Muscle layer of colon (tissue), 2 donors: ENCODE data around the gene TIPRL.

Source experiments
- H3K27ac ChIP-seq: one replicate; pipeline ENCODE4 v1.7.0; 2013; ENCODE audit warnings: low read depth, mild to moderate bottlenecking, low read length, moderate library complexity
- H3K27me3 ChIP-seq, 2 donors: one replicate each; pipeline ENCODE4 v1.7.0; 2013; ENCODE audit warnings: low read length in 2 of 2, mild to moderate bottlenecking in 2 of 2; ENCODE audit not compliant: insufficient read depth in 2 of 2, control insufficient read depth in 1 of 2
- H3K36me3 ChIP-seq: one replicate; pipeline ENCODE4 v1.7.0; 2013; ENCODE audit warnings: mild to moderate bottlenecking, low read length; ENCODE audit not compliant: insufficient read depth
- H3K4me1 ChIP-seq: one replicate; pipeline ENCODE4 v1.7.0; 2013; ENCODE audit warnings: mild to moderate bottlenecking, low read length; ENCODE audit not compliant: insufficient read depth
- H3K4me3 ChIP-seq, 2 donors: one replicate each; pipeline ENCODE4 v1.7.0; 2013; ENCODE audit warnings: low read length in 2 of 2, low read depth in 1 of 2, mild to moderate bottlenecking in 1 of 2, moderate library complexity in 1 of 2
- H3K9ac ChIP-seq: one replicate; pipeline ENCODE4 v1.7.0; 2013; ENCODE audit warnings: low read length
- H3K9me3 ChIP-seq: one replicate; pipeline ENCODE4 v1.7.0; 2013; ENCODE audit warnings: mild to moderate bottlenecking, low read length
- donor health status: abdominal sarcoma.
- donor health status: Adenocarcinoma of cecum.

Gene TIPRL

DNA sequence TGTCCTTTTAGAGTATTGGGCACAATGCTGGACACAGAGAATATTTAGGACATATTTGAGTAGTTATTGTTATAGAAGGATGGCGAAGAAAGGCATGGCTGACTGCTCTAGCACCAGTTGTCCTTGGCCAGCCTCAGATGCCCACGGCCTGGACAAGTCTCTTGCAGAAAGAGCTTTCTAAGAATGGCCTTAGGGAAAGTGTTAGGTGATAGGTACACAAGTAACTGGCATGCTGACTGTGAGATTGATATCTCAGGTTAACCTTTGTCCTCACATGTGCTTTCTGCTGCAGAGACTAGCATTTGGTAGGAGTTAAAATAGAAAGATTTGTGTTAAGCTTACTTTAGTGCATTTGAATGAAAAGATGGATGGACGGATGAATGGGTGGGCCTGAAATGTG is 57.2 kb downstream of the TIPRL start:
- Histone ChIP-seq H3K36me3 (peaks cover 58% of the 10 kb centered on the region), H3K9me3 (no peaks in the 10 kb centered on the region), H3K27ac (no peak overlapping the region), H3K4me3 (no peak overlapping the region), H3K9ac (no peak overlapping the region), H3K4me1 (peaks cover 12% of the 10 kb centered on the region), H3K27me3 (no peaks in the 10 kb centered on the region)

DNA sequence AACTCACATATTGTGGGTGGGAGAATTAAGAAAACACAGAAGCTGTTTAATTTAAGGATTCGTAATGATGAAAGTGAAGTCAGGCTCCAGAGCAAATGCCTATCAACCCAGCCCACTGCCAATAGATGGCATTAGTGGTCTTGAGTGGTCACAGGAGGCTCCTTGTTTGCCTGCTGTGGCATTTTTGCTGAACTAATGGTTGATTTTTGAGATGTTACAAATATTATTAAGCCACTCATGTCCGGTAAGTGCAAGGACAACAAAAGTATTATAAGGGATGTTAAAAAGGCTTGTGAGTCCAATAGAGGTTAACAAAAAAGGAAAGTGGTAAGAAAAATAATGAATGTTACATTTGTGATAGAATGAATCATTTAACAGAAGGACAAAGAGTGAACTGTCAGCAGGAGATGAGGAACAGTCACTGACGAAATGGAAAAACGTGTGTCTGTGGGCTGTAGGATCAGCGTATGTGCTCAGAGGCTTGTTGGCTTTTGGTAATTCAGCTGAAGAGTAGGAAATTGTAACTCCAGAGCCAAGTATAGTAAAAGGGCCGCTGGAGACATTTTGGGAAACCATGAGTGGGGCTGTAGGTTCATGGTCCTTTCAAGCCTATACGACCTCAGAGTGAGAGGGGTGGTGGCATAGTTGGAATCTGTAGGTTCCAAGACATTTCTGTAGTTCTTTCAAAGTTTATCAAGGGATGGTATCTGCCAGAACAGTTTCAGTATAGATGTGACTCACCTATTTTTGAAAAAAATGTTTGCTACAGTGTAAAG is 58.3 kb downstream of the TIPRL start:
- peaks cover 12% of the 10 kb centered on the region for H3K4me1 ChIP-seq
- peak overlapping the region; percentile 8 for H3K27ac ChIP-seq
- H3K9me3 ChIP-seq, result no peaks in the 10 kb centered on the region
- no peak overlapping the region for H3K4me3 ChIP-seq
- H3K27me3 ChIP-seq, result no peaks in the 10 kb centered on the region
- H3K9ac ChIP-seq, result no peak overlapping the region
- peaks cover 58% of the 10 kb centered on the region for H3K36me3 ChIP-seq

DNA sequence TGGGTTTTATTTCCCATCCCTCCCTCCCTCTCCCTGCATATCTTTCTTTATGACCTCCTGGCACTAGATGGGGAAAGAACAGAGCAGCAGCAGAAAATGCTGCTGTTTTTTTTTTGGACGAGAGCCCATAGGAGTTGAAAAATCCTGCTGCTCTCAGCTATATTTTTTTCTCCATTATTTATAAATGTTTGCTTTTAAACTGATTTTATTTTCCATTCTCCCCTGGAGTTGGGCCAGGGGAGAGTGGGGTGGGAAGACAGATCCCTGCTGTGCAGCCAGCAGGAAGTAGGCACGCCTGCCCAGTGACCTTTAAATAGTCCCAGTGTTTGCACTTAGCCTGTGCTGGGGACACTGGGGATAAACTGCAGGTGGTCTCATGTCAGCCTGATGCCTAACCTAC is 64.4 kb downstream of the TIPRL start:
- peak overlapping the region; percentile 54 for H3K27ac ChIP-seq
- peaks cover 30% of the 10 kb centered on the region for H3K36me3 ChIP-seq
- H3K9me3 ChIP-seq, result no peaks in the 10 kb centered on the region
- H3K9ac ChIP-seq, result no peak overlapping the region
- H3K4me3 ChIP-seq, result peak overlapping the region in 1 of 2 donors; percentile 5
- H3K4me1 ChIP-seq, result peaks cover 32% of the 10 kb centered on the region
- no peaks in the 10 kb centered on the region for H3K27me3 ChIP-seq

DNA sequence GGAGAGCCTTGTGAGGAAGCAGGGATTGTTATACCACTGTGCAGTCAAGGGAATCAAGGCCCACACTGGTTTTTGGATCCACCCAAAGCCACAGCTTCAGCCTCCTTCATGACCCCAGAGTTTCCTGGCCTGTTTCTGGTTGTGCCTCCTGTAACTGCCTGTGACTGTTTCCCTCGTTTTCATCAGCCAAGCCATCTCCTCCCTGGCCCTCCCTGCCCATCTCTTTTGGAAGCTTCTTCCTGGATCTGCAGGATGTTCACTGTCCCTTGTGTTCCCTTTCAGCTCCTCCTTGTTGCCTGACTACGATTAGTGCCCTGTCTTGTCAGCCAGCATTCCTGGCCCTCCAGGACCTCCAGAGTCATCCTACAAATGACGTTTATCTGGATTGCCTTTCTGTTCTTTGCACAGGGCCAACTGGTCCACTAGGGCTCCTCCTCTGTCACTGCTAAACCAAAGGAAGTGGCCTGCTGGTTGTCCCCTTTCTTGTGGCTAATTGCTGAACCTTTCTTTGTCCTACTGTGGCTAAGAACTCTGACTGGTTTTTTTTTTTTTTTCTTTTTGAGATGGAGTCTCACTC is 65.0 kb downstream of the TIPRL start:
- no peak overlapping the region for H3K9ac ChIP-seq
- peak overlapping the region; percentile 54 for H3K27ac ChIP-seq
- H3K9me3 ChIP-seq, result no peaks in the 10 kb centered on the region
- peaks cover 32% of the 10 kb centered on the region for H3K4me1 ChIP-seq
- H3K27me3 ChIP-seq, result no peaks in the 10 kb centered on the region
- H3K4me3 ChIP-seq, result peak overlapping the region in 1 of 2 donors; percentile 5
- H3K36me3 ChIP-seq, result peaks cover 25% of the 10 kb centered on the region

DNA sequence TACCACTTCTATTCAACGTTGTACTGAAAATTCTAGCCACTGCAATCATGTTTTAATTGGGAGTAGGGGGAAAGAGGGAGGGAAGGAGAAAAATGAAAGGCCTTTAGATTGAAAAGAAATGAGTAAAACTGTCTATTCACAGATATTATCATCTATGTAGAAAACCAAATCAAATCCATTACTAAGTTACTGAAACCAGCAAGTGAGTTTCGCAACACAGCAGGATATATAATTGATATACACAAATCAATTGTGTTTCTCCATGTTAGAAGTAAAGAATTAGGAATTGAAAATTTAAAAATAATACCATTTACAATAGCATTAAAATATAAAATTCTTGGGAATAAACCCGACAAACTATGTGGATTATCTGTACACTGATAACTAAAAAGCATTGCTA is 66.3 kb downstream of the TIPRL start:
- peaks cover 32% of the 10 kb centered on the region for H3K4me1 ChIP-seq
- no peak overlapping the region for H3K9ac ChIP-seq
- H3K4me3 ChIP-seq, result no peak overlapping the region
- H3K9me3 ChIP-seq, result no peaks in the 10 kb centered on the region
- no peaks in the 10 kb centered on the region for H3K27me3 ChIP-seq
- H3K36me3 ChIP-seq, result peaks cover 16% of the 10 kb centered on the region
- no peak overlapping the region for H3K27ac ChIP-seq

DNA sequence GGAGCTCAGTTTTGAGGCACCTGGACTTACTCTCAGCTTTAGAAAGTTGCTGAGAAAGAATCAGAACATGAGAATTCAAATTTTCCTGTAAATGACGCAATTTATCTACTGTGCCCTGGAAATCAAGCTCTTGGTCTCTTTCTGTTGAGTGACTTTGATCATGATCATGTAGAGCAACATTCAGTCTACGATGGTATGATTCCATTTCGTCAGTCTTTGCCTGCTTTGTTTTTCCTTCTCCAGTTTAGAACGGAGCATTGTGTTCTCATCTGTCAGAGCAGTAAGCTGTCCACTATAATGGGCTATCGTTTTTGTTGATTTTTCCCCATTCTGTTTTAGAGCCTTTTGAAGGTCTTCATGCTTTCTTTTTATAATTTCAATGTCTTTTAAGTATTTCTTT is 67.7 kb downstream of the TIPRL start:
- Histone ChIP-seq H3K36me3 (peaks cover 20% of the 10 kb centered on the region), H3K4me1 (peaks cover 32% of the 10 kb centered on the region), H3K27me3 (no peaks in the 10 kb centered on the region), H3K4me3 (no peak overlapping the region), H3K27ac (no peak overlapping the region), H3K9me3 (no peaks in the 10 kb centered on the region), H3K9ac (no peak overlapping the region)
